GM20431 (cell line): ENCODE results near the gene WIPF2.

ENCODE experiments used
- in situ Hi-C: fragments of 300-500 bp; cut with MseI, MboI; formaldehyde crosslinking; loops from one replicate; pipeline ENCODE4 v1.15.0; 2020; ENCODE audit warnings: low sequenced_read_pairs; ENCODE audit not compliant: unreplicated experiment

WIPF2 gene

GRCh38 chr17:40218740-40219593 lies at the start of gene WIPF2:
Gene WIPF2, plus strand, starts transcription at chr17:40219304. Its CDS starts 37,156 bp downstream, at chr17:40256460.
- in situ Hi-C loops = no loop called here

GRCh38 chr17:40170325-40170724 lies 48.8 kb upstream of the WIPF2 start:
- in situ Hi-C loops = no loop called here

DNA sequence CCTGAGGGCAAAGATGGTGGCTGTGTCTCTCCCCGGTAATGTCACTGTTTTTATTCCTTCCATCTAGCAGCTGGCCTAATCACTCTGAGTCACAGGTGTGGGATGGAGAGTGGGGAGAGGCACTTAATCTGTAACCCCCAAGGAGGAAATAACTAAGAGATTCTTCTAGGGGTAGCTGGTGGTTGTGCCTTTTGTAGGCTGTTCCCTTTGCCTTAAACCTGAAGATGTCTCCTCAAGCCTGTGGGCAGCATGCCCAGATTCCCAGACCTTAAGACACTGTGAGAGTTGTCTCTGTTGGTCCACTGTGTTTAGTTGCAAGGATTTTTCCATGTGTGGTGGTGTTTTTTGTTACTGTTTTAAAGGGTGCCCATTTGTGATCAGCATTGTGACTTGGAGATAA lies 47.4 kb upstream of the WIPF2 start:
- in situ Hi-C loops = no loop called here

GRCh38 chr17:40173091-40173777 lies 45.9 kb upstream of the WIPF2 start:
- in situ Hi-C loops = no loop called here

DNA sequence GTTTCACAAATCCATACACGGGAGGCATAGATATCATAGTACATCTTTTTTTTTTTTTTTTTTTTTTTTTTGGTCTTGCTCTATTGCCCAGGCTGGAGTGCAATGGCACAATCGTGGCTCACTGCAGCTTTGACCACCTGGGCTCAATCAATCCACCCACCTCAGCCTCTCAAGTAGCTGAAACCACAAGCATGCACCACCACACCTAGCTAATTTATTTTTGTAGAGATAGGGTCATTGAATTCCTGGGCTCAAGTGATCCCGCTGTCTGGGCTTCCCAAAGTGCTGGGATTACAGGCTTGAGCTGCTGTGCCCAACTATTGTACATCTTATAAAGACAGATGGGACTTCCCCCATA lies 45.3 kb upstream of the WIPF2 start:
- in situ Hi-C loops = no loop called here

GRCh38 chr17:40174514-40174913 lies 44.6 kb upstream of the WIPF2 start:
- in situ Hi-C loops = no loop called here

GRCh38 chr17:40175928-40176753 lies 43.0 kb upstream of the WIPF2 start:
- in situ Hi-C loops = no loop called here

DNA sequence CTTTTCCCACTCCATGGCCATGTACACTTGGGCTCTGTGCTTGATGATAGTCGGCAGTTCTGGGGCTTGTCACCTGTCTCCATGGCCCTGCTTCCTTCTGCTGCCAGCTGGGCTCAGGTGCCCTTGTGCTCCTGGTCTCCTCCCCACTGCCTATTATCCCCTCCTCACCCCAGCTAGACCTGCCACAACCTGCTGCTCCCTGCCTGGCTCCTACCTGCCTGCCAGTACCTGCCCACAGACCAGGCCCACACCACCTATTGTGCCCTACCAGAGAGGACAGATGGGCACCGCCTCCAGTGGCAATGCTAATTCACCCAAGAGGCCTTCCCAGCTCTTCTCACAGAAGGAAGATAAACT lies 42.4 kb upstream of the WIPF2 start:
- in situ Hi-C loops = no loop called here

DNA sequence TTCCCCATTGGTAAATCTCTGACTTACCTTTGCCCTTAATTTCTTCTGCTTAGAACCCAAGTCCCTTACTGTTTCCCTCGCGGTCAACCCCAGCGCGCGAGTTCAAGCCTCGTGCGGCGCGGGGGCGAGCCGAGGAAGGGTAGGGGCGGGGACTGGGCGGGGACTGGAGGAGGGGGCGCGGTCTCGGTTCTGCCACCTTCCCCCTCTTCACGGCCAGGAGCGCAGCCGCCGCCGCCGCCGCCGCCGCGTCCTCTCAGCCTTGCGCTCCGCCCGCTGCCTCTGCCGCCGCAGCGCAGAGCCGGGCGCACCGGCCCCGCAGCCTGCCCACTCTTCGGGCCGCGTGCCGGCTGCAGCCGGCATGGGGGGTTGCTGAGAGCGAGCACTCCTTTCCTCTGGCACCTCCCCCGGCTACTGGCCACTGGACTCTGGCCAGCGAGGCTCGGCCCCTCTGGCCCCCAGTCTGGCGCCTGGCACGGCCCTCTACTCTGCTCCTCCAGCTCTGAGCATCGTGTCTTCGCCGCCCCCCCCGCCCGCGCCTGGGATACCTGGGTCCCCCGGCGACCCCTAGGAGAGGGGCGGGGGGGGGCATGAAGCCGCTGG lies 41.7 kb upstream of the WIPF2 start, which contains the start of gene RAPGEFL1:
RAPGEFL1 (plus strand) TSS at position 196 of the 600 bp plus-strand sequence; CDS start at position 588, 392 bp downstream.
- in situ Hi-C loops = no loop called here

DNA sequence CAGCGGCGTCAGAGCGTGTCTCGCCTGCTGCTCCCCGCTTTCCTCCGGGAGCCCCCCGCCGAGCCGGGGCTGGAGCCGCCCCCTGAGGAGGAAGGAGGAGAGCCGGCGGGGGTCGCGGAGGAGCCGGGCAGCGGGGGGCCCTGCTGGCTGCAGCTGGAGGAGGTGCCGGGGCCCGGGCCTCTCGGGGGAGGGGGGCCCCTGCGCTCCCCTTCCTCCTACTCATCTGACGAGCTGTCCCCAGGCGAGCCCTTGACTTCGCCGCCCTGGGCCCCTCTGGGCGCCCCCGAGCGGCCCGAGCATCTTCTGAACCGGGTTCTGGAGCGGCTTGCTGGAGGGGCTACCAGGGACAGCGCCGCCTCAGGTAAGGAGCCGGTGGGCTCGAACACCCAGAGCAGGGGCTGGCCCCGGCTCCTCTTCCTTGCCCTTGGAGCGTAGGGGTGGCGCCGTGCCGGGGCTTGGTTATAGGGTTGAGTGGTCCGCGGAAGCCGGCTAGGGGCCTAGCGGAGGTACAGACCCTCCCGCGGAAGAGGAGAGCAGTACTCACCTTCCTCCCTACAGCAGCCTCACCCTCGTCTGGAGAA lies 41.0 kb upstream of the WIPF2 start:
- in situ Hi-C loops = no loop called here

GRCh38 chr17:40178660-40179059 lies 40.4 kb upstream of the WIPF2 start:
- in situ Hi-C loops = no loop called here

DNA sequence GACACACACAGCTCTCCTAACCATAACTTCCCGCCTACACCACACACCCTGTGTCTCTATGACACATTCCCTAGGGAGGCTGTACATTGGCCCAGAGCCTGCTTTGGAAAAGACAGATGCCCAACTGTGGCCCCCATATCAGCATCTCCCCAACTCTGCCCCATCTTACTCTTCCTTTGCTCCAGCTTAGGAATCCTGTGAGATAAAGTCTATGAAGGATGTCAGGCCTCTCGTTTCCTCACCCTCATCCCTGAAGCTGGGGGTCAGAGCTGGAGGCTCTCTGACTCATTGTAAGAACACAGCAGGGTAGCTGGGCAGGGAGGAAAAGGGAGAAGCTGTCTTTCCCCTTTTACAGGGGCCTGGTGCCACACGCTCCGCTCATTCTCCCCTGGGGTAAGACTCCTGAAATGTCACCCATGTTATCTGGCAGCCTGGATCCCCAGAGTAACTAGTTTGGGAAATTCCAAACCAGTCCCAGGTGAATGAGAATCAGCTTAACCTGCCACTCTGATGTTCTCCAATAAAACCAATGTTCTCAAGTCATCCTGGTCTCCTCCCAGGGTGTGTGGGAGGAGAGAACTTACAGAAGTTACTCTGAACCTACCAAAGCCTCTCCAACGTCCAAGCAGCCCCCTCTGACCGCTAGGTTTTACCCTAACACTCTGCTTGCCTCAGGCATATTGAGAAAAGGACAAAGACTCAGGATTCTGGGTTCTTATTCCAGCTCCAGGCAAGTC lies 39.0 kb upstream of the WIPF2 start:
- in situ Hi-C loops = no loop called here

GRCh38 chr17:40180694-40181093 lies 38.4 kb upstream of the WIPF2 start:
- in situ Hi-C loops = no loop called here

- in situ Hi-C loops = no loop called here
These were observed 37.9 kb upstream of the WIPF2 start for GRCh38 chr17:40181205-40181604.

- in situ Hi-C loops = no loop called here
These were observed 36.5 kb upstream of the WIPF2 start for GRCh38 chr17:40182606-40183005.

GRCh38 chr17:40187238-40187637 lies 31.9 kb upstream of the WIPF2 start:
- in situ Hi-C loops = no loop called here

GRCh38 chr17:40188694-40189093 lies 30.4 kb upstream of the WIPF2 start:
- in situ Hi-C loops = no loop called here

DNA sequence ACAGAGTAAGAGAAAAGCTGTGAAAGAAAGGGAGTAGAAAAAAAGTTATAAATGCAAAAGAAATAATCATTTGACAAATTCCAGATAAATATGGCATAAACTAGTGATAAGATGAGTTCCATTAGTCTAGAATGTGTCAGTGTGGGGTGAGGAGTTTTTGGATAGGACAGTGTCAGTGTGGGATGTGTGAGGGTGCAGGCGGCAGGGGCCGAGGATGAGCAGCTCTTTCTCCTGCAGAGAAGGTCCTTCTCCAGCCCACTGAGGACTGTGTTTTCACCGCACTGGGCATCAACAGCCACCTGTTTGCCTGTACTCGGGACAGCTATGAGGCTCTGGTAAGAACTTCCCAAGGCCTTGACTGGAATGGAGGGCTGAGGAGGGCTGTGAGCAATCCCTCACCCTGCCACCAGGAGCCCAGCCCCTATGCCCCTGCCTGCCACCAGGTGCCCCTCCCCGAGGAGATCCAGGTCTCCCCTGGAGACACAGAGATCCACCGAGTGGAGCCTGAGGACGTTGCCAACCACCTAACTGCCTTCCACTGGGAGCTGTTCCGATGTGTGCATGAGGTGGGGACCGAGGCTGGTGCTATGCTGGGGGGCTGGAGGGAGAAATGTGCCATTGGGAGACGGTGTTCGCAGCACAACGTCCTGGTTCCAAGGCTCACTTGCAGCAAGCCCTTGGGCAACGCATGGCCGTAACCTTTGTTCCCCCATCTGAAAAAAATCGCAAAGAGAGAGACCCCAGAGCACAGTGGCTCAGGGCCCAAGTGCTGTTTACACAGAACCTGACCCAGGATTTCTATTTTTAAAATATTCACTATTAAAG lies 28.7 kb upstream of the WIPF2 start:
- in situ Hi-C loops = no loop called here
